ENCODE measurements around the gene SORCS3. TPM values are rescaled to one million over a fixed set of nuclear protein-coding genes. Genes with fewer than 3 reads are reported as not detected.
A peak's percentile ranks its signal among the peaks of the same experiment; 100 is the strongest.

The SORCS3 gene
- total RNA-seq, 1 experiment from 2014 or later = 0.04 TPM

DNA sequence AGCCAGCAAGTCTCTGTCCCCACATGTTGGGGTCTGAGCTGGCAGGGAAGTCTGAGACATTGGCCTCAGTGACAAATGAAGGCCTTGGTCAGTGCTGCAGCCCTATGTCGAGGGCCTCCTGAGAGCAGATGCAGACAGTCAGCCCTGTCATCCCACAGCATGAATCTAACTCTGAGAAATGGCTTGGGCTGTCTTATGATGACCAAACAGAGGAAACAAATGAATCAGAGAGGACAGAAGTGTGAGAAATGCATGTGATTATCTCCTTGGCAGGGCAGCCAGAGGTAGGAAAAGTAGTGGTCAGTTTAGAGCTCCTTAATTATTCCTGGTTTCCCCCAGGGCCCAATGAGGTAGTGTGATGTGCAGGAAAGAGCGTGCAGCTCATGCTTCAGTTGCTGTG is 287.6 kb downstream of the SORCS3 start:
- H3K18ac ChIP-seq (ENCODE audit: insufficient read length, low read depth, low read length) = no peak overlapping the region
- no peak overlapping the region for H3K27ac ChIP-seq (ENCODE audit: insufficient read length, low read depth, low read length)
- H4K20me1 ChIP-seq (ENCODE audit: control insufficient read depth, insufficient read depth, insufficient read length) = no peaks in the 10 kb centered on the region
- H3K56ac ChIP-seq (ENCODE audit: insufficient read length, low read depth, low read length) = no peak overlapping the region
- no peak overlapping the region for H3K4me3 Mint-ChIP-seq
- H3K9me3 Mint-ChIP-seq = no peaks in the 10 kb centered on the region
- no peak overlapping the region for H2AFZ ChIP-seq (ENCODE audit: low read length)
- TF ChIP-seq, protein P1, sequence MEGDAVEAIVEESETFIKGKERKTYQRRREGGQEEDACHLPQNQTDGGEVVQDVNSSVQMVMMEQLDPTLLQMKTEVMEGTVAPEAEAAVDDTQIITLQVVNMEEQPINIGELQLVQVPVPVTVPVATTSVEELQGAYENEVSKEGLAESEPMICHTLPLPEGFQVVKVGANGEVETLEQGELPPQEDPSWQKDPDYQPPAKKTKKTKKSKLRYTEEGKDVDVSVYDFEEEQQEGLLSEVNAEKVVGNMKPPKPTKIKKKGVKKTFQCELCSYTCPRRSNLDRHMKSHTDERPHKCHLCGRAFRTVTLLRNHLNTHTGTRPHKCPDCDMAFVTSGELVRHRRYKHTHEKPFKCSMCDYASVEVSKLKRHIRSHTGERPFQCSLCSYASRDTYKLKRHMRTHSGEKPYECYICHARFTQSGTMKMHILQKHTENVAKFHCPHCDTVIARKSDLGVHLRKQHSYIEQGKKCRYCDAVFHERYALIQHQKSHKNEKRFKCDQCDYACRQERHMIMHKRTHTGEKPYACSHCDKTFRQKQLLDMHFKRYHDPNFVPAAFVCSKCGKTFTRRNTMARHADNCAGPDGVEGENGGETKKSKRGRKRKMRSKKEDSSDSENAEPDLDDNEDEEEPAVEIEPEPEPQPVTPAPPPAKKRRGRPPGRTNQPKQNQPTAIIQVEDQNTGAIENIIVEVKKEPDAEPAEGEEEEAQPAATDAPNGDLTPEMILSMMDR (conservative IDR thresholded peaks at IDR 0.05) = no peak
- peak overlapping the region in 1 of 3 experiments; percentile 16; a peak in 1 of 7 replicates for H3K27ac Mint-ChIP-seq
- H2BK5ac ChIP-seq (ENCODE audit: insufficient read length, low read length) = no peak overlapping the region
- no peak overlapping the region for H2BK120ac ChIP-seq (ENCODE audit: low read depth, low read length, poor library complexity, severe bottlenecking)
- no peak overlapping the region for H3K9ac ChIP-seq (ENCODE audit: extremely low read depth, insufficient read length, low read length)
- H2BK12ac ChIP-seq (ENCODE audit: insufficient read length, low read depth, low read length) = no peak overlapping the region
- no peak overlapping the region for H3K4ac ChIP-seq (ENCODE audit: low read depth, low read length)
- H2AK5ac ChIP-seq (ENCODE audit: insufficient read length, low read length) = no peak overlapping the region
- peaks cover 18 to 21% of the 10 kb centered on the region in 2 experiments for H3K4me1 Mint-ChIP-seq
- H4K5ac ChIP-seq (ENCODE audit: insufficient read length, low read depth, low read length) = no peak overlapping the region
- H3K79me2 ChIP-seq (ENCODE audit: insufficient read depth, low read length) = no peaks in the 10 kb centered on the region
- H3K23me2 ChIP-seq (ENCODE audit: insufficient read length, low read depth, low read length, poor library complexity, severe bottlenecking) = no peaks in the 10 kb centered on the region
- WGBS (ENCODE audit: extremely low coverage, insufficient read length, low lambda C conversion rate) = no CpG with 5 or more reads among the region's 2 CpGs
- no peaks in the 10 kb centered on the region for H3K9me3 ChIP-seq (ENCODE audit: control insufficient read depth, low read depth, low read length)
- peaks cover 1% of the 10 kb centered on the region for H3K27me3 Mint-ChIP-seq (ENCODE audit: low read depth)
- no peaks in the 10 kb centered on the region for H3K27me3 ChIP-seq (ENCODE audit: insufficient read depth, low read length)
- no peaks in the 10 kb centered on the region for H3K36me3 Mint-ChIP-seq (ENCODE audit: insufficient read depth in 1 of 3, low read depth in 3 of 3)
- no peak overlapping the region for H3T11ph ChIP-seq (ENCODE audit: low read length)
- DNase-seq = no peak
- H3K4me1 ChIP-seq (ENCODE audit: insufficient read depth, low read length) = peaks cover 4% of the 10 kb centered on the region
- no peak overlapping the region for H3K23ac ChIP-seq (ENCODE audit: insufficient read length, low read depth, low read length)
- no peaks in the 10 kb centered on the region for H3K79me1 ChIP-seq (ENCODE audit: insufficient read depth, low read depth, low read length, poor library complexity, severe bottlenecking)
- H2BK20ac ChIP-seq (ENCODE audit: low read depth, low read length, poor library complexity, severe bottlenecking) = no peak overlapping the region
- H2BK15ac ChIP-seq (ENCODE audit: low read depth, low read length) = no peak overlapping the region
- H4K91ac ChIP-seq (ENCODE audit: insufficient read length, low read depth, low read length) = no peak overlapping the region
- no peak overlapping the region for H4K8ac ChIP-seq (replicated peaks; ENCODE audit: insufficient read length, low read depth, low read length)
- H3K4me2 ChIP-seq (ENCODE audit: insufficient read depth, insufficient read length, low read length) = no peak overlapping the region
- no peak overlapping the region; the same call in 1 of the 2 replicates for H3K14ac ChIP-seq (ENCODE audit: insufficient read depth, low read length)

All from H9 (cell line).